ENCODE measurements around the gene PLA2G4E. TPM values are rescaled to one million over a fixed set of nuclear protein-coding genes. Genes with fewer than 3 reads are reported as not detected.

The PLA2G4E gene
- total RNA-seq, 5 donors from 2014 or later (not counting 1 experiment from before 2014, with no cell fraction given), result not detected

- Histone ChIP-seq H3K27ac (ENCODE audit: low read length) (no peak overlapping the region), H3K36me3 (ENCODE audit: control insufficient read depth in 2 of 2, extremely low read depth in 1 of 2, insufficient read depth in 1 of 2, low read length in 1 of 2) (no peaks in the 10 kb centered on the region), H3K9me3 (no peaks in the 10 kb centered on the region), H3K4me3 (ENCODE audit: control insufficient read depth in 1 of 2, extremely low read depth in 1 of 2, low read length in 1 of 2) (no peak overlapping the region), H3K27me3 (replicated peaks in 1 of 2; ENCODE audit: control insufficient read depth in 2 of 2, extremely low read depth in 1 of 2, insufficient read depth in 2 of 2, low read length in 1 of 2) (peaks cover 0 to 4% of the 10 kb centered on the region in 2 experiments), H3K4me1 (ENCODE audit: control insufficient read depth in 1 of 2, extremely low read depth in 1 of 2, insufficient read depth in 2 of 2, low read length in 2 of 2) (no peaks in the 10 kb centered on the region)
- Mint-ChIP-seq H3K27ac (no peak overlapping the region), H3K36me3 (no peaks in the 10 kb centered on the region), H3K9me3 (no peaks in the 10 kb centered on the region), H3K4me1 (peaks cover 0 to 4% (median 0%) of the 10 kb centered on the region in 3 donors), H3K27me3 (peaks cover 0 to 4% of the 10 kb centered on the region in 2 donors), H3K4me3 (no peak overlapping the region)
- ATAC-seq (replicated peaks in 1 of 4) (no peak), DNase-seq (no peak)
- ChIA-PET CTCF (no interaction called here), POLR2A (no interaction called here)
- WGBS (ENCODE audit: insufficient coverage), result no CpG with 5 or more reads among the region's 1 CpG
These were observed 13.5 kb downstream of the PLA2G4E start for GRCh38 chr15:42007386-42007785.

GRCh38 chr15:42002333-42002732 is 18.5 kb downstream of the PLA2G4E start:
- WGBS (ENCODE audit: insufficient coverage), result 55% methylated on average over 4 of the region's 6 CpGs
- CTCF ChIA-PET, result no interaction called here
- Histone ChIP-seq H3K9me3 (no peaks in the 10 kb centered on the region), H3K27me3 (replicated peaks in 1 of 2; ENCODE audit: control insufficient read depth in 2 of 2, extremely low read depth in 1 of 2, insufficient read depth in 2 of 2, low read length in 1 of 2) (peaks cover 0 to 19% of the 10 kb centered on the region in 2 experiments), H3K4me3 (ENCODE audit: control insufficient read depth in 1 of 2, extremely low read depth in 1 of 2, low read length in 1 of 2) (no peak overlapping the region), H3K36me3 (ENCODE audit: control insufficient read depth in 2 of 2, extremely low read depth in 1 of 2, insufficient read depth in 1 of 2, low read length in 1 of 2) (no peaks in the 10 kb centered on the region), H3K27ac (ENCODE audit: low read length) (no peak overlapping the region), H3K4me1 (ENCODE audit: control insufficient read depth in 1 of 2, extremely low read depth in 1 of 2, insufficient read depth in 2 of 2, low read length in 2 of 2) (no peaks in the 10 kb centered on the region)
- Mint-ChIP-seq H3K27ac (no peak overlapping the region), H3K4me3 (no peak overlapping the region), H3K9me3 (no peaks in the 10 kb centered on the region), H3K4me1 (no peaks in the 10 kb centered on the region), H3K36me3 (no peaks in the 10 kb centered on the region), H3K27me3 (peaks cover 2 to 4% of the 10 kb centered on the region in 2 donors)
- DNase-seq (no peak), ATAC-seq (replicated peaks in 1 of 4) (no peak)
- POLR2A ChIA-PET, result interaction anchor here in 1 of 2 donors (0.9 kb wide), 1 partner anchor 132 kb away, joined by 3 read pairs; no protein-coding TSS in a partner anchor

- H3K4me1 ChIP-seq (ENCODE audit: control insufficient read depth in 1 of 2, extremely low read depth in 1 of 2, insufficient read depth in 2 of 2, low read length in 2 of 2), result no peaks in the 10 kb centered on the region
- H3K9me3 ChIP-seq, result no peaks in the 10 kb centered on the region
- ChIA-PET POLR2A (no interaction called here), CTCF (no interaction called here)
- DNase-seq (no peak), ATAC-seq (replicated peaks in 1 of 4) (no peak)
- H3K27me3 ChIP-seq (replicated peaks in 1 of 2; ENCODE audit: control insufficient read depth in 2 of 2, extremely low read depth in 1 of 2, insufficient read depth in 2 of 2, low read length in 1 of 2), result peaks cover 0 to 21% of the 10 kb centered on the region in 2 experiments
- Mint-ChIP-seq H3K27me3 (peaks cover 2 to 4% of the 10 kb centered on the region in 2 donors), H3K36me3 (no peaks in the 10 kb centered on the region), H3K9me3 (no peaks in the 10 kb centered on the region), H3K27ac (no peak overlapping the region), H3K4me3 (no peak overlapping the region), H3K4me1 (no peaks in the 10 kb centered on the region)
- 50% methylated on average over 2 of the region's 4 CpGs for WGBS (ENCODE audit: insufficient coverage)
- no peak overlapping the region for H3K4me3 ChIP-seq (ENCODE audit: control insufficient read depth in 1 of 2, extremely low read depth in 1 of 2, low read length in 1 of 2)
- H3K27ac ChIP-seq (ENCODE audit: low read length), result no peak overlapping the region
- no peaks in the 10 kb centered on the region for H3K36me3 ChIP-seq (ENCODE audit: control insufficient read depth in 2 of 2, extremely low read depth in 1 of 2, insufficient read depth in 1 of 2, low read length in 1 of 2)
These were observed 19.6 kb downstream of the PLA2G4E start for GRCh38 chr15:42001236-42001635.

- Histone ChIP-seq H3K4me1 (ENCODE audit: control insufficient read depth in 1 of 2, extremely low read depth in 1 of 2, insufficient read depth in 2 of 2, low read length in 2 of 2) (no peaks in the 10 kb centered on the region), H3K36me3 (ENCODE audit: control insufficient read depth in 2 of 2, extremely low read depth in 1 of 2, insufficient read depth in 1 of 2, low read length in 1 of 2) (no peaks in the 10 kb centered on the region), H3K9me3 (no peaks in the 10 kb centered on the region), H3K4me3 (ENCODE audit: control insufficient read depth in 1 of 2, extremely low read depth in 1 of 2, low read length in 1 of 2) (no peak overlapping the region), H3K27ac (ENCODE audit: low read length) (no peak overlapping the region), H3K27me3 (replicated peaks in 1 of 2; ENCODE audit: control insufficient read depth in 2 of 2, extremely low read depth in 1 of 2, insufficient read depth in 2 of 2, low read length in 1 of 2) (peaks cover 0 to 23% of the 10 kb centered on the region in 2 experiments)
- no peak for ATAC-seq (replicated peaks in 1 of 4)
- 43% methylated on average over 5 of the region's 15 CpGs for WGBS (ENCODE audit: insufficient coverage)
- DNase-seq, result no peak
- Mint-ChIP-seq H3K36me3 (no peaks in the 10 kb centered on the region), H3K27me3 (peaks cover 2 to 4% of the 10 kb centered on the region in 2 donors), H3K9me3 (no peaks in the 10 kb centered on the region), H3K4me3 (no peak overlapping the region), H3K27ac (no peak overlapping the region), H3K4me1 (no peaks in the 10 kb centered on the region)
- ChIA-PET CTCF (no interaction called here), POLR2A (no interaction called here)
These were observed 21.3 kb downstream of the PLA2G4E start for GRCh38 chr15:41999290-42000285.

GRCh38 chr15:41997845-41998244 is 23.0 kb downstream of the PLA2G4E start:
- Histone ChIP-seq H3K9me3 (no peaks in the 10 kb centered on the region), H3K27me3 (replicated peaks in 1 of 2; ENCODE audit: control insufficient read depth in 2 of 2, extremely low read depth in 1 of 2, insufficient read depth in 2 of 2, low read length in 1 of 2) (peaks cover 0 to 23% of the 10 kb centered on the region in 2 experiments), H3K4me1 (ENCODE audit: control insufficient read depth in 1 of 2, extremely low read depth in 1 of 2, insufficient read depth in 2 of 2, low read length in 2 of 2) (no peaks in the 10 kb centered on the region), H3K4me3 (ENCODE audit: control insufficient read depth in 1 of 2, extremely low read depth in 1 of 2, low read length in 1 of 2) (no peak overlapping the region), H3K27ac (ENCODE audit: low read length) (no peak overlapping the region), H3K36me3 (ENCODE audit: control insufficient read depth in 2 of 2, extremely low read depth in 1 of 2, insufficient read depth in 1 of 2, low read length in 1 of 2) (no peaks in the 10 kb centered on the region)
- 76% methylated on average over 3 of the region's 3 CpGs for WGBS (ENCODE audit: insufficient coverage)
- Mint-ChIP-seq H3K4me3 (no peak overlapping the region), H3K27me3 (peaks cover 0 to 2% of the 10 kb centered on the region in 2 donors), H3K4me1 (no peaks in the 10 kb centered on the region), H3K36me3 (no peaks in the 10 kb centered on the region), H3K9me3 (no peaks in the 10 kb centered on the region), H3K27ac (no peak overlapping the region)
- ChIA-PET POLR2A (no interaction called here), CTCF (interaction anchor here (0.6 to 1.2 kb wide), 3 partner anchors 47 to 307 kb away, joined by 3 to 5 read pairs (median 4); no protein-coding TSS in a partner anchor)
- ATAC-seq (replicated peaks in 1 of 4) (no peak), DNase-seq (no peak)

- H3K27me3 ChIP-seq (replicated peaks in 1 of 2; ENCODE audit: control insufficient read depth in 2 of 2, extremely low read depth in 1 of 2, insufficient read depth in 2 of 2, low read length in 1 of 2), result peaks cover 0 to 23% of the 10 kb centered on the region in 2 experiments
- no peaks in the 10 kb centered on the region for H3K9me3 Mint-ChIP-seq
- DNase-seq, result no peak
- H3K27ac Mint-ChIP-seq, result no peak overlapping the region
- CTCF ChIA-PET, result interaction anchor here (0.6 to 1.2 kb wide), 2 partner anchors 60 to 308 kb away, joined by 4 to 5 read pairs; no protein-coding TSS in a partner anchor
- no peak overlapping the region for H3K4me3 ChIP-seq (ENCODE audit: control insufficient read depth in 1 of 2, extremely low read depth in 1 of 2, low read length in 1 of 2)
- H3K9me3 ChIP-seq, result no peaks in the 10 kb centered on the region
- no peak for ATAC-seq (replicated peaks in 1 of 4)
- H3K27me3 Mint-ChIP-seq, result peaks cover 0 to 4% of the 10 kb centered on the region in 2 donors
- no peaks in the 10 kb centered on the region for H3K36me3 Mint-ChIP-seq
- H3K4me1 ChIP-seq (ENCODE audit: control insufficient read depth in 1 of 2, extremely low read depth in 1 of 2, insufficient read depth in 2 of 2, low read length in 2 of 2), result no peaks in the 10 kb centered on the region
- H3K4me1 Mint-ChIP-seq, result no peaks in the 10 kb centered on the region
- 78% methylated on average over 11 of the region's 13 CpGs for WGBS (ENCODE audit: insufficient coverage)
- POLR2A ChIA-PET, result no interaction called here
- H3K4me3 Mint-ChIP-seq, result no peak overlapping the region
- no peaks in the 10 kb centered on the region for H3K36me3 ChIP-seq (ENCODE audit: control insufficient read depth in 2 of 2, extremely low read depth in 1 of 2, insufficient read depth in 1 of 2, low read length in 1 of 2)
- no peak overlapping the region for H3K27ac ChIP-seq (ENCODE audit: low read length)
These were observed 23.8 kb downstream of the PLA2G4E start for GRCh38 chr15:41996921-41997592.
